Parathyroid adenoma (tissue), 2 donors: ENCODE results near the gene FXYD5.

Source experiments
- H2AFZ ChIP-seq: fragments of 300-600 bp; sonication (generic); one replicate; pipeline ENCODE4 v1.7.0; 2017; ENCODE audit warnings: antibody characterized with exemption, mild to moderate bottlenecking
- H3K27ac ChIP-seq: fragments of 300-600 bp; sonication (generic); one replicate; pipeline ENCODE4 v1.7.0; 2017
- H3K27me3 ChIP-seq: fragments of 300-600 bp; sonication (generic); one replicate; pipeline ENCODE4 v1.7.0; 2017; ENCODE audit warnings: low read length; ENCODE audit not compliant: control insufficient read depth, insufficient read depth
- H3K36me3 ChIP-seq: fragments of 300-600 bp; sonication (generic); one replicate; pipeline ENCODE4 v1.7.0; 2017; ENCODE audit warnings: low read length; ENCODE audit not compliant: control insufficient read depth, insufficient read depth
- H3K4me1 ChIP-seq: fragments of 300-600 bp; sonication (generic); one replicate; pipeline ENCODE4 v1.7.0; 2017; ENCODE audit warnings: control low read depth
- H3K4me2 ChIP-seq: fragments of 300-600 bp; sonication (generic); one replicate; pipeline ENCODE4 v1.7.0; 2017; ENCODE audit warnings: low read length
- H3K4me3 ChIP-seq: fragments of 300-600 bp; sonication (generic); one replicate; pipeline ENCODE4 v1.7.0; 2017; ENCODE audit warnings: low read depth, low read length
- H3K79me2 ChIP-seq: fragments of 300-600 bp; sonication (generic); one replicate; pipeline ENCODE4 v1.7.0; 2017; ENCODE audit warnings: control low read depth
- H3K9ac ChIP-seq: fragments of 300-600 bp; sonication (generic); one replicate; pipeline ENCODE4 v1.7.0; 2017; ENCODE audit warnings: mild to moderate bottlenecking
- H3K9me3 ChIP-seq: fragments of 300-600 bp; sonication (generic); one replicate; pipeline ENCODE4 v1.7.0; 2017; ENCODE audit warnings: low read length; ENCODE audit not compliant: control insufficient read depth
- TF ChIP-seq, protein P1 (sequence below): fragments of 300-600 bp; sonication (generic); IDR thresholded peaks from one replicate; pipeline ENCODE4 v1.7.0; 2017; ENCODE audit warnings: antibody characterized with exemption, mild to moderate bottlenecking
- donor health status: primary hyperparathyroidism.

The FXYD5 gene

DNA sequence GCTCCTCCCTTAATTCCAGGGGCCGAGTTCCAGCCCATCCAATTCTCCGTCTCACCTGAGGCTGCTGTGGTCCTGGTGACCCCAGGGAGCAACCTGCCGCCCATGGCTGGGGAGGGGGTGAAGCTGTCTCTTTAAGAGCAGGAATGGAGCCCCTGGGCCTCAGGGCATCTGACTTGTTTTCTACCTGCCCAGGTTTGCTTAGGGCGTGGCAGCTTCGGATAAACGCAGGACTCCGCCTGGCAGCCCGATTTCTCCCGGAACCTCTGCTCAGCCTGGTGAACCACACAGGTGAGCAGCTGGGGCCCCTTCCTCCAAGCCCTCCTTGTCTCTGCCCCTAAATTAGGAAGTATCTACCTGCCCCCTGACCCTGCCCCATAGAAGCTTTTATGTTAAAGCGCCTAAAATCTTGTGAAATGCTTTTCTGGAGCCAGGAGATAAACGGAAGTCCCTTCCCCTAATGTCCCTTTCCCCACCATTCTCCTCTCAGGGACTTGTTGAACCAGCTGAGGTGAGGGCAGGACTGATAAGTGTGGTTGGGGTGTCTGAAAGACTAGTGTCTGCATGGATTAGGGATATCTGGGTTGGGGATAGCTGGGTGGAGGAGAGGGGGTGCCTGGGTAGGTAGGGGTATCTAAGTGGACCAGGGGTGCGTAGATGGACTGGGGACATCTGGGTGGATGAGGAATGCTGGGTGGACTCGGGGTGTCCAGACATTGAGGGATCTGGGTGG, 38.3 kb upstream of the FXYD5 start:
- Histone ChIP-seq H3K27ac (no peak overlapping the region), H3K9me3 (no peaks in the 10 kb centered on the region), H3K9ac (no peak overlapping the region), H3K4me2 (no peak overlapping the region), H3K36me3 (no peaks in the 10 kb centered on the region), H2AFZ (no peak overlapping the region), H3K27me3 (no peaks in the 10 kb centered on the region), H3K79me2 (no peaks in the 10 kb centered on the region), H3K4me3 (no peak overlapping the region), H3K4me1 (no peaks in the 10 kb centered on the region)
- TF ChIP-seq, protein P1, sequence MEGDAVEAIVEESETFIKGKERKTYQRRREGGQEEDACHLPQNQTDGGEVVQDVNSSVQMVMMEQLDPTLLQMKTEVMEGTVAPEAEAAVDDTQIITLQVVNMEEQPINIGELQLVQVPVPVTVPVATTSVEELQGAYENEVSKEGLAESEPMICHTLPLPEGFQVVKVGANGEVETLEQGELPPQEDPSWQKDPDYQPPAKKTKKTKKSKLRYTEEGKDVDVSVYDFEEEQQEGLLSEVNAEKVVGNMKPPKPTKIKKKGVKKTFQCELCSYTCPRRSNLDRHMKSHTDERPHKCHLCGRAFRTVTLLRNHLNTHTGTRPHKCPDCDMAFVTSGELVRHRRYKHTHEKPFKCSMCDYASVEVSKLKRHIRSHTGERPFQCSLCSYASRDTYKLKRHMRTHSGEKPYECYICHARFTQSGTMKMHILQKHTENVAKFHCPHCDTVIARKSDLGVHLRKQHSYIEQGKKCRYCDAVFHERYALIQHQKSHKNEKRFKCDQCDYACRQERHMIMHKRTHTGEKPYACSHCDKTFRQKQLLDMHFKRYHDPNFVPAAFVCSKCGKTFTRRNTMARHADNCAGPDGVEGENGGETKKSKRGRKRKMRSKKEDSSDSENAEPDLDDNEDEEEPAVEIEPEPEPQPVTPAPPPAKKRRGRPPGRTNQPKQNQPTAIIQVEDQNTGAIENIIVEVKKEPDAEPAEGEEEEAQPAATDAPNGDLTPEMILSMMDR: no peak

DNA sequence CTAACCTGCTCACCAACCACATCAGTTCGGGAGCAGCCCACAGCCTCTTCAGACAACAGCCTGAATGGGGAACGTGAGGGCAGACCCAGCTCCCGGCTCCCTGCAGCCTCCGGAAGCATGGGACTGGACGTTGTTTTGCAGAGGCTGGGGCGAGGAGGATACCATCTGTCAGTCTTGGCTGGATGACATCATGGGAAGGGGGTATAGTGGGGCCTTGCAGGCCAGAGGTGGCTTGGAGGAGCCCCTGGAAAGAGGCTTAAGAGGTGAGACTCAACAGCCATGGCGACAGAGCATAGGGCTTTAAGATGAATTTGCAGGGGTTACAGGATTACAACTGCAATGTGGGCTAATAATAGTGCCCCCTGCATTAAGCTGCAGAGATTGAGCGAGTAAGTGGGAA, 37.4 kb upstream of the FXYD5 start:
- no peak overlapping the region for H3K27ac ChIP-seq
- no peak overlapping the region for H3K9ac ChIP-seq
- H2AFZ ChIP-seq: no peak overlapping the region
- no peaks in the 10 kb centered on the region for H3K27me3 ChIP-seq
- no peaks in the 10 kb centered on the region for H3K4me1 ChIP-seq
- H3K79me2 ChIP-seq: no peaks in the 10 kb centered on the region
- H3K36me3 ChIP-seq: no peaks in the 10 kb centered on the region
- no peak overlapping the region for H3K4me2 ChIP-seq
- H3K9me3 ChIP-seq: no peaks in the 10 kb centered on the region
- H3K4me3 ChIP-seq: no peak overlapping the region
- TF ChIP-seq, protein P1: no peak

DNA sequence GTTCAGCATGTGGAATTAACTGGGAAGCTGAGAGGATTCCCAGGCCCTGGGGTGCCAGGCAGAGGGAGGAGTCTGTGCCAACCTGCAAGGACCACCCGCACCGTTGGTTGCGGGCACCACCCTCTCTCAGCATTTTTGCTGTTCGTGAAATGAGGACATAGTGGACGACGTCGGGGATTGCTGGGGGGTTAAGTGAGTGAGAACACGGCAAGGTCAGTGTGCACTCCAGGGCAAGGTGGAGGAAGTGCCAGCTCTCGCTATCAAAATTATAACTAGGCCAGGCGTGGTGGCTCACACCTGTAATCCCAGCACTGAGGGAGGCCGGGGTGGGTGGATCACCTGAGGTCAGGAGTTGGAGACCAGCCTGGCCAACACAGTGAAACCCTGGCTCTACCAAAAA, 36.7 kb upstream of the FXYD5 start:
- no peak overlapping the region for H3K4me3 ChIP-seq
- no peaks in the 10 kb centered on the region for H3K36me3 ChIP-seq
- no peaks in the 10 kb centered on the region for H3K27me3 ChIP-seq
- no peak overlapping the region for H3K27ac ChIP-seq
- H2AFZ ChIP-seq: no peak overlapping the region
- TF ChIP-seq, protein P1: no peak
- H3K79me2 ChIP-seq: no peaks in the 10 kb centered on the region
- no peaks in the 10 kb centered on the region for H3K9me3 ChIP-seq
- no peak overlapping the region for H3K9ac ChIP-seq
- no peak overlapping the region for H3K4me2 ChIP-seq
- no peaks in the 10 kb centered on the region for H3K4me1 ChIP-seq

DNA sequence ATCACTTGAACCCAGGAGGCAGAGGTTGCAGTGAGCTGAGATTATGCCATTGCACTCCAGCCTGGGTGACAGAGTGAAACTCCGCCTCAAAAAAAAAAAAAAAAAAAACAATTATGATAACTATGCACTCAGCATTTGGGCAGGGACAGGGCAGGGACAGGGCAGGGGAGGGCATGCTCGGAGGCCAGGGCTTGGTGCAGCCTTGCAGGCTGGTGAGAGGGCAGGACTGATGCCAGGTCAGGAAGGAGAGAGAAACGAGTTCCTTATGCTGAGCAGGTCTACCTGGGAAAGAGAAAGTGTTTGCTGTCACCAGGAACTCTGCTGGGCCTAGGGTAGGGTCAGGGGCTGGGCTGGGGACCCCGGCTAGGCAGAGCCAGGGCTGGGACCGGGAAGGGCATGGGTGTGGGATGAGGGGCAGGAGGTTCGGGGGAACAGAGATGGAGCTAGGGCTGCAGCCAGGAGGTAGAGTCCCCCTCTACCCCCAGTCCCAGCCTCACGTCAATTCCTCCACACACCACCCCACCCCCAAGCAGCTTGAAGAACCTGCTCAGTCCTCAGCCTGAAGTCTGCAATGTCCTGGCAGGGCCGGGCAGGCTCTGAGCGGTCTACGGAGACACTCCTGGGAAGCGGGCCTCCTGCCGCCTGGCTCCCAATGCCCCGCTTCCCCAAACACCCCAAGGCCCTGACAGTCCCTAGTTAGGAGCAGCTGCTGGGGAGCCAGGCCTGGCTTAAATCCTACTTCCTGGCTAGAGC, 36.1 kb upstream of the FXYD5 start:
- no peak overlapping the region for H3K4me2 ChIP-seq
- H3K9ac ChIP-seq: no peak overlapping the region
- H3K9me3 ChIP-seq: no peaks in the 10 kb centered on the region
- no peaks in the 10 kb centered on the region for H3K4me1 ChIP-seq
- TF ChIP-seq, protein P1: no peak
- no peak overlapping the region for H2AFZ ChIP-seq
- H3K4me3 ChIP-seq: no peak overlapping the region
- no peaks in the 10 kb centered on the region for H3K36me3 ChIP-seq
- no peaks in the 10 kb centered on the region for H3K79me2 ChIP-seq
- no peak overlapping the region for H3K27ac ChIP-seq
- no peaks in the 10 kb centered on the region for H3K27me3 ChIP-seq
